Karpas-422 (cell line): ENCODE data around the gene HMX2. TPM values are rescaled to one million over a fixed set of nuclear protein-coding genes. Genes with fewer than 3 reads are reported as not detected.

ENCODE experiments used
- DNase-seq: peaks from one replicate; pipeline ENCODE4 v3.0.0-alpha.2; 2015
- H2AFZ ChIP-seq: fragments of 200-600 bp; sonication (generic); 2 replicates; pipeline ENCODE4 v1.6.1; 2014; ENCODE audit warnings: antibody characterized with exemption, low read length, mixed read lengths
- H3K27ac ChIP-seq: fragments of 200-600 bp; sonication (generic); 2 replicates; pipeline ENCODE4 v1.5.1; 2014; ENCODE audit warnings: mild to moderate bottlenecking, low read length, moderate library complexity
- H3K27me3 ChIP-seq: fragments of 200-600 bp; sonication (generic); 2 replicates; pipeline ENCODE4 v1.6.1; 2014; ENCODE audit warnings: low read length, mixed read lengths
- H3K36me3 ChIP-seq: fragments of 200-600 bp; sonication (generic); 2 replicates; pipeline ENCODE4 v1.6.1; 2014; ENCODE audit warnings: low read length, mixed read lengths; ENCODE audit not compliant: insufficient read depth
- H3K4me1 ChIP-seq: fragments of 200-600 bp; sonication (generic); 2 replicates; pipeline ENCODE4 v1.6.1; 2014; ENCODE audit warnings: mild to moderate bottlenecking, low read length, mixed read lengths
- H3K4me2 ChIP-seq: fragments of 200-600 bp; sonication (generic); 2 replicates; pipeline ENCODE4 v1.6.1; 2014; ENCODE audit warnings: low read length, low read depth, mild to moderate bottlenecking; ENCODE audit not compliant: poor library complexity, severe bottlenecking
- H3K4me3 ChIP-seq: fragments of 200-600 bp; sonication (generic); 2 replicates; pipeline ENCODE4 v1.5.1; 2014; ENCODE audit warnings: mild to moderate bottlenecking, antibody characterized with exemption, low read length, mixed read lengths
- H3K79me2 ChIP-seq: fragments of 200-600 bp; sonication (generic); 2 replicates; pipeline ENCODE4 v1.6.1; 2014; ENCODE audit warnings: mild to moderate bottlenecking, low read length, mixed read lengths
- H3K9ac ChIP-seq: fragments of 200-600 bp; sonication (generic); 2 replicates; pipeline ENCODE4 v1.6.0; 2014; ENCODE audit warnings: low read length
- H3K9me2 ChIP-seq: fragments of 200-600 bp; sonication (generic), shearing (Covaris generic); replicated peaks from 2 replicates; pipeline ENCODE4 v1.6.0; 2014; ENCODE audit warnings: mild to moderate bottlenecking, low read length, moderate library complexity; ENCODE audit not compliant: insufficient read depth
- H3K9me3 ChIP-seq: fragments of 300-700, 200-600 bp; sonication (generic); 2 replicates; pipeline ENCODE4 v1.6.1; 2014; ENCODE audit warnings: low read length, mixed read lengths
- H4K20me1 ChIP-seq: fragments of 200-600 bp; sonication (generic); 2 replicates; pipeline ENCODE4 v1.6.1; 2014; ENCODE audit warnings: mild to moderate bottlenecking, antibody characterized with exemption, low read length, low read depth; ENCODE audit not compliant: insufficient read depth
- total RNA-seq: library from RNA; depleted of rRNA; stranded (reverse); fragments of >200 nt; shearing (Covaris generic); gene quantifications from 2 replicates; pipeline ENCODE4 v1.2.3, GENCODE V29; 2014; ENCODE audit warnings: low replicate concordance

HMX2 gene
- total RNA-seq, 1 experiment from 2014 or later: not detected

DNA sequence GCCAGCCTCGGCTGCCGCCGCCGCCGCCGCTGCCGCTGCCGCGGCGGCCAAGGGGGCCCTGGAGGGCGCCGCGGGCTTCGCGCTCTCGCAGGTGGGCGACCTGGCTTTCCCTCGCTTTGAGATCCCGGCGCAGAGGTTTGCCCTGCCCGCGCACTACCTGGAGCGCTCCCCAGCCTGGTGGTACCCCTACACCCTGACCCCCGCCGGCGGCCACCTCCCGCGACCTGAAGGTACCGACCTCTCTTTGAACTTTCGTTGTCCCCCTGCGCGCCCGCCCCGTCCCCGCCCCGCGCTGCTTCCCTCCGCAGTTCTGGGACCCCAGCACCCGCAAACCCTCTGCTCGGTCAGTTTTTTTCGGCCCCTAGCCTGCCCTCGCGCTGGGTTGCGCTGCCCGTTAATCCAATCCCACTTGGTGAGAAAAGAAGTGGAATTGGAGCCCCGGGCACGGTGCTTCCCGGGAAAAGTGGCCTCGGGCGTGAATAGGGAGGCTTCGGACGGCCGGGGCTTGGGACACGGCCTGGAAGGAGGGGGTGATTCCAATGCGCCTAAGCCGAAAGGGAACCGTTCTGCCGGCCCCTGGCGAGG lies 11.6 kb upstream of the HMX2 start:
- H3K79me2 ChIP-seq: no peaks in the 10 kb centered on the region
- H3K36me3 ChIP-seq: no peaks in the 10 kb centered on the region
- H3K4me1 ChIP-seq: no peaks in the 10 kb centered on the region
- no peak overlapping the region for H3K4me3 ChIP-seq
- no peaks in the 10 kb centered on the region for H4K20me1 ChIP-seq
- H3K4me2 ChIP-seq: no peak overlapping the region
- H3K9me2 ChIP-seq: no peaks in the 10 kb centered on the region
- no peaks in the 10 kb centered on the region for H3K27me3 ChIP-seq
- no peaks in the 10 kb centered on the region for H3K9me3 ChIP-seq
- no peak for DNase-seq
- H3K9ac ChIP-seq: no peak overlapping the region
- no peak overlapping the region for H2AFZ ChIP-seq
- no peak overlapping the region for H3K27ac ChIP-seq

DNA sequence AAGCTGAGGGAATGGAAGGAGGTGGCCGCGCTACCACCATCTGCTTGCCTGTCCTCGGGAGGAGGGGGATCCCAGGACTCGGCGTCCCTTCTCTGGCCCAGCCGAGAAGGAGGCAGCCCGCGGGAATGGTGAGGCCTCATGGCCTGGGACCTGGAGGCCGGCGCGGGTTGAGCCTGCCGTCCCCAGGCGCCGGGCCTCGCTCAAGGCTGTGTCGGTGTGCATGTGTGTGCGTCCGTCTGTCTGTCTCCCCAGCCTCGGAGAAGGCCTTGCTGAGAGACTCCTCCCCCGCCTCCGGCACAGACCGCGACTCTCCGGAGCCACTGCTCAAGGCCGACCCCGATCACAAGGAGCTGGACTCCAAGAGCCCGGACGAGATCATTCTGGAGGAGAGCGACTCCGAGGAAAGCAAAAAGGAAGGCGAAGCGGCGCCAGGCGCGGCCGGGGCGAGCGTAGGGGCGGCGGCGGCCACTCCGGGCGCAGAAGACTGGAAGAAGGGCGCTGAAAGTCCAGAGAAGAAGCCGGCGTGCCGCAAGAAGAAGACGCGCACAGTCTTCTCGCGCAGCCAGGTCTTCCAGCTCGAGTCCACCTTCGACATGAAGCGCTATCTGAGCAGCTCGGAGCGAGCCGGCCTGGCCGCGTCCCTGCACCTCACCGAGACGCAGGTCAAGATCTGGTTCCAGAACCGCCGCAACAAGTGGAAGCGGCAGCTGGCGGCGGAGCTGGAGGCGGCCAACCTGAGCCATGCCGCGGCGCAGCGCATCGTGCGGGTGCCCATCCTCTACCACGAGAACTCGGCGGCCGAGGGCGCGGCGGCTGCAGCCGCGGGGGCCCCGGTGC lies 10.9 kb upstream of the HMX2 start:
- H4K20me1 ChIP-seq: no peaks in the 10 kb centered on the region
- no peak overlapping the region for H3K4me2 ChIP-seq
- no peak overlapping the region for H3K27ac ChIP-seq
- no peak overlapping the region for H3K4me3 ChIP-seq
- no peaks in the 10 kb centered on the region for H3K27me3 ChIP-seq
- no peaks in the 10 kb centered on the region for H3K4me1 ChIP-seq
- H3K9me3 ChIP-seq: no peaks in the 10 kb centered on the region
- H2AFZ ChIP-seq: no peak overlapping the region
- no peak for DNase-seq
- H3K79me2 ChIP-seq: no peaks in the 10 kb centered on the region
- H3K9ac ChIP-seq: no peak overlapping the region
- no peaks in the 10 kb centered on the region for H3K36me3 ChIP-seq
- no peaks in the 10 kb centered on the region for H3K9me2 ChIP-seq

DNA sequence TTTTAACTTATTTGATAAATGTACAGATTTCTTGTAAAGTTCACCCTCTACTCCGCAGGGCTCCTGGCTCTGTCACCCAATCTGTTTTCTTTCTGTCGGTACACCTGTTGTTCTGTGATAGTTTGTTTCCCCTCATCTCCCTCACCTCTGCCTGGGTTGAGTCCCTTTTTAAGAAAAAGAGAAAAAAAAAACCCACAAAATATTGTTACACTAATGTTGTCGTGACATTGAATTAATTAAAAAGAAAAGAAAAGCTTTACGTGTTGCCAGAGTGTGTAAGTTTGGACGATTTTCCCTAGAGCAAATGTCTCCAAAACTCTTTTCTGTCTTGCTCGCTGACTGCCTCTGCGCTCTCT lies 8.8 kb upstream of the HMX2 start:
- Histone ChIP-seq H3K79me2 (no peaks in the 10 kb centered on the region), H2AFZ (no peak overlapping the region), H3K4me3 (no peak overlapping the region), H3K27ac (no peak overlapping the region), H3K4me2 (no peak overlapping the region), H3K4me1 (no peaks in the 10 kb centered on the region), H3K27me3 (no peaks in the 10 kb centered on the region), H3K9me3 (no peaks in the 10 kb centered on the region), H4K20me1 (no peaks in the 10 kb centered on the region), H3K9me2 (no peaks in the 10 kb centered on the region), H3K9ac (no peak overlapping the region), H3K36me3 (no peaks in the 10 kb centered on the region)
- no peak for DNase-seq

DNA sequence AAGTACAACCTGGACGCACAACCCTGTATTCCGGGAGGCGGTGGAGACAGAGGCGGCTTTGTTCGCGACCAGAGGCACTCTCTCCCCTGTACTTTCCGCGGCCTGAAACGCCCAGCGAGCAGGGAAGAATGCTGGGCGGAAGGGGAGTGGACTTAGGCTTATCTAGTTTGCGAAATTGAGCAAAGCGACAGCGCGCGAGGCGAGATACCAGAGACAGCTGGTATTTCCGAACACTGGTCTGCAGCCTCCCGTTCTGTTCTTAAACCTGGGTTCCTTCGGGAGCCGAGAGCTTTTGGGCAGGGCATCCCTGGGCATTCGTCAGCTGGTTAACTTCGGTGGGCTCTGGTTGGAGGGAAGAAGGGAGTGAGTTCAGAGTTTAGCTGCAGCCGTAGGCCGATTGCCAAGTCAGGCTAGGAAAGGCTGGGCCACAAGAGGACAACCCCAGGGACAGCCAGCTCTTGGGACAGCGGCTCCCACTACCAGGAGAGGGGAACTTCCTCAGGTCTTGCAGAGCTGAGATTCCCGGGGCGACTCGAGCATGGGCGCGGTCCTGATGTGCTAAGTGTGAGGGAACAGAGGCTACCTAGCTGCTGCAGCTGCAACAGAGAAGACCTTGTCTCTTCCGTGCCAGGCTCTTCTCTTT lies 8.3 kb upstream of the HMX2 start:
- Histone ChIP-seq H2AFZ (no peak overlapping the region), H3K9ac (no peak overlapping the region), H3K79me2 (no peaks in the 10 kb centered on the region), H3K4me1 (no peaks in the 10 kb centered on the region), H3K27ac (no peak overlapping the region), H3K27me3 (no peaks in the 10 kb centered on the region), H3K4me3 (no peak overlapping the region), H3K9me2 (no peaks in the 10 kb centered on the region), H3K4me2 (no peak overlapping the region), H3K9me3 (no peaks in the 10 kb centered on the region), H4K20me1 (no peaks in the 10 kb centered on the region), H3K36me3 (no peaks in the 10 kb centered on the region)
- no peak for DNase-seq

DNA sequence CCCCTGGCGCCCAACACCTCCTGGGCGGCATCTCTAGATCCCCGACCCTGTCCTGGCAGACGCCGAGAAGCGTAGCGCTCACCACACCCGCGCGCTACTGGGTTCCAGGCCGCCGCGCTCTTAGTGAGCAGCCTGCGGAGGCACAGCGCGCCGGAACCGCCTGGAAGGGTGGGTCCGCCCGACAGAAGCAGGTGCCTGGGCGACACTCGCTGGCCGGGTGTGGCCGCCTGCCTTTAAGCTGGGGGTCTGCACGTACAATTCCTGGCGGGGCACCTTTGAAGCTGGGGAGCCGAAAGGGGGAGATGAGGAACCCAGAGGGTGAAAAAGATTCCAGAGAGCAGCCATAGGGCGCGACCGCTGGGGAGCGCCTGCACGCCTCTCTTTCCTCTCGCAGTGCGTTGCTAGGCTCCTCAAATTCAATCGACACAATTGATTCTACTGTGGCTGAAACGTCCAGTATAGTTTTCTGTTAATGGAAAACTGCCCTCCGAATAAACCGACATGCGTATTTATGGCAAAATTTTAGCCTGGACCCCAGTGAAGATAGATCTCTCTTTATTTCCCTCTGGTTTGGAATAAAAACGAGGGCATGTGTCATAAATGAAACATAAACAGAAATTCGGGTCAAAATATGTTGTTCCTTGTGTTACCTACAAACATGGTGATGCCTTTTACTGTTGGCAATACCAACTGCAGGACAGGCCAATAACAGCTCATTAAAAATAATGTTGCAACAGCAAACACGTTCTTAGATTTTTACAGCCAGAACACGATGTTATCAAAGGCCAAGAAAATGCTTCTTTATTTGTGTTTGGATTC lies 7.6 kb upstream of the HMX2 start:
- Histone ChIP-seq H3K9me2 (no peaks in the 10 kb centered on the region), H3K4me1 (no peaks in the 10 kb centered on the region), H3K27me3 (no peaks in the 10 kb centered on the region), H4K20me1 (no peaks in the 10 kb centered on the region), H3K9ac (no peak overlapping the region), H3K4me3 (no peak overlapping the region), H2AFZ (no peak overlapping the region), H3K27ac (no peak overlapping the region), H3K36me3 (no peaks in the 10 kb centered on the region), H3K9me3 (no peaks in the 10 kb centered on the region), H3K79me2 (no peaks in the 10 kb centered on the region), H3K4me2 (no peak overlapping the region)
- DNase-seq: no peak

DNA sequence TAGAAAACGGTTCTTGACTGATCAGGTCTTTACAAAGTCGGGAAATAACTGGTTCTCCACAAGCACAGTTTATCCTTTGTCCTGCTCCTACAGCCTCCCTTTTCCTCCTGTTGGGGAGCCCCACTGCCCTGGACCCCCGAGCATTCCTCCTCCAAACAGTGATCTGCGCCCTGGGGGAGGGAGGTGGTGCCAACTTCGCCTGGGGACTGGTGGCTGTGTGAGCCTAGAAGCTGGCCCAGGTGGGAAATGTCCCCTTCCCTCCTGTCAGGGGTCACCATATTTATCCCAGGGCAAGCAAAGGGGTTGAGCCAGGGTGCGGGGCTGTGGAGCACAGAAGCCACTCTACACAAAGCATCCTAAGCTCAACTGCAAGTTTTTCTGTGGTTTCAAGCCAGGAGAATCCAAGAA lies 6.9 kb upstream of the HMX2 start:
- no peak overlapping the region for H3K4me2 ChIP-seq
- H3K9ac ChIP-seq: no peak overlapping the region
- no peaks in the 10 kb centered on the region for H3K4me1 ChIP-seq
- no peaks in the 10 kb centered on the region for H4K20me1 ChIP-seq
- H2AFZ ChIP-seq: no peak overlapping the region
- H3K36me3 ChIP-seq: no peaks in the 10 kb centered on the region
- H3K4me3 ChIP-seq: no peak overlapping the region
- H3K9me2 ChIP-seq: no peaks in the 10 kb centered on the region
- no peak for DNase-seq
- H3K79me2 ChIP-seq: no peaks in the 10 kb centered on the region
- no peaks in the 10 kb centered on the region for H3K27me3 ChIP-seq
- no peak overlapping the region for H3K27ac ChIP-seq
- H3K9me3 ChIP-seq: no peaks in the 10 kb centered on the region

DNA sequence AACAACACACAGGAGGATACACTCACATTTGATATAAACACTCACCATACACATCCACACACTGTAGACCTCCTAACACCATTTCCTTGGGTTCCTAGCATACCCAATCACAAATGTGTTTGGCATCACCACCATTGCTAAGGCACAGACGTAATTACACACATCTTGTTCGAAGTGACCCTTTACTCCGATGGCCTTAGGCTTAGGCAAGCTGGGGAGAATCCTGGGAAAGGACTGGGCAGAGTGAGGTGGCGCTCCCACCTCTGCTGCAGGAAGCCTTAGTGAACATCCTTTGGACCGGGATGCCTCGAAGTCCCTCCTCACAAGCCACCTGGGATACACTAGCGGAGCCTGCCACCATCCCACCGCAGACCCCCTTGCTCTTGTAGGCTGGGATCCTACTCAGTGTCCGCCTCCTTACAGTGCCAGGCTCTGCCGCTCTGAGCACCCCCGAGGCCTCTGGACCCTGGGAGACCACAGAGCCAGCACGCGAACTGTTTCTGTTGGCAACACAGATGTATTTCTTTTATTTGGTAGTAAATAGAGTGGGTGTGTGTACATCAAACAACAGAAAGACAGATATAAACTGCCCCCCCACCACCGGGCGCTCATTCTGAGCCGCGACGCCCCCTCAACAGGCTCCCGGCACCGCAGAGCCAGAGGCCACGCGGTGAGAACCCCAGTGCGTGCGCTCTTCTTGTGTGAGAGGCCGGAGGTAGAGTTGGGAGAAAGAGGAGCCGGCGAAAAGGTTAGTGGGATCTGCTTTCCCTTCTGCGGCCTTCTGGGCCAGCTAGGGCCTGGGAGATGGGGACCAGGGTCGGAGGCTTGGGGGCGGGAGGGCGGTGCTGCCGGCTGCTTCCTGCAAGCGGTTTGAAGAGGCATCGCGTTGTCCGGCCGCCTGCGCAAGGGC lies 5.9 kb upstream of the HMX2 start:
- Histone ChIP-seq H3K4me2 (no peak overlapping the region), H3K36me3 (no peaks in the 10 kb centered on the region), H4K20me1 (no peaks in the 10 kb centered on the region), H3K27me3 (no peaks in the 10 kb centered on the region), H3K9me3 (no peaks in the 10 kb centered on the region), H3K4me1 (no peaks in the 10 kb centered on the region), H3K27ac (no peak overlapping the region), H3K4me3 (no peak overlapping the region), H3K9me2 (no peaks in the 10 kb centered on the region), H2AFZ (no peak overlapping the region), H3K79me2 (no peaks in the 10 kb centered on the region), H3K9ac (no peak overlapping the region)
- DNase-seq: no peak
